HG02623 (cell line): ENCODE measurements around the gene KPNA5.

Experiments
- ATAC-seq: cut with Tn5 transposase; IDR thresholded peaks from one replicate; pipeline ENCODE4 v1.9.1; 2021; ENCODE audit warnings: moderate library complexity; ENCODE audit not compliant: unreplicated experiment

KPNA5 gene

GRCh38 chr6:116779573-116780164 is 98.7 kb downstream of the KPNA5 start:
- ATAC-seq: no peak

GRCh38 chr6:116783852-116784251 is 102.8 kb downstream of the KPNA5 start:
- ATAC-seq: no peak
